Measurements from ENCODE around the gene ZNF76. TPM values are rescaled to one million over a fixed set of nuclear protein-coding genes. Genes with fewer than 3 reads are reported as not detected.

The ZNF76 gene
- total and polyA plus RNA-seq, 9 of the 15 experiments (the other 6 are each of a cell fraction or from before 2014, with no cell fraction given): 1.2 to 17.8 (median 10.7) TPM

- no peak for TF ChIP-seq THRA (IDR thresholded peaks at IDR 0.05)
- peak; percentile 80 for TF ChIP-seq TFE3 (CRISPR knock-in tag; IDR thresholded peaks at IDR 0.05)
- no peak for TF ChIP-seq NCOA1 (IDR thresholded peaks at IDR 0.05; ENCODE audit: low read depth)
- 0 out of 2 replicates have a peak, but pooled peaks have one; percentile 4 for TF ChIP-seq BHLHE40 (IDR thresholded peaks at IDR 0.05; ENCODE audit: low read length)
- peak; percentile 88 for TF ChIP-seq NFYB (IDR thresholded peaks at IDR 0.05; ENCODE audit: extremely low read depth, insufficient read length)
- peak; percentile 64; the same call in 1 of the 2 replicates for TF ChIP-seq HLTF (IDR thresholded peaks at IDR 0.05)
- TF ChIP-seq PREB (CRISPR knock-in tag; IDR thresholded peaks at IDR 0.05): no peak
- no peak for TF ChIP-seq ETS2 (tag; IDR thresholded peaks at IDR 0.05; ENCODE audit: borderline replicate concordance, poor library complexity, severe bottlenecking)
- TF ChIP-seq ZNF76 (CRISPR knock-in tag; IDR thresholded peaks at IDR 0.05; ENCODE audit: borderline replicate concordance): no peak
- no peak for TF ChIP-seq HBP1 (CRISPR knock-in tag; IDR thresholded peaks at IDR 0.05)
- TF ChIP-seq ELK1 (CRISPR knock-in tag; IDR thresholded peaks at IDR 0.05): no peak
- no peak for TF ChIP-seq MTA3 (IDR thresholded peaks at IDR 0.05; ENCODE audit: borderline replicate concordance)
- TF ChIP-seq ZBTB5 (IDR thresholded peaks at IDR 0.05): no peak
- TF ChIP-seq CREB5 (CRISPR knock-in tag; IDR thresholded peaks at IDR 0.05): no peak
- no peak for TF ChIP-seq HDAC6 (IDR thresholded peaks at IDR 0.05; ENCODE audit: low read depth, low read length)
- no peak for TF ChIP-seq NCOA6 (IDR thresholded peaks at IDR 0.05)
- no peak for TF ChIP-seq FOXA1 (IDR thresholded peaks at IDR 0.05; ENCODE audit: borderline replicate concordance)
- TF ChIP-seq ZNF175 (CRISPR knock-in tag; IDR thresholded peaks at IDR 0.05; ENCODE audit: low read depth): no peak
These were observed 68.7 kb downstream of the ZNF76 start (continued) for GRCh38 chr6:35328108-35328723.

All from K562 (cell line).